Keratinocyte (primary cell): Measurements from ENCODE around the gene CDIPT. TPM values are rescaled to one million over a fixed set of nuclear protein-coding genes. Genes with fewer than 3 reads are reported as not detected.

Experiments used
- DNase-seq: peaks from one replicate; pipeline ENCODE4 v3.0.0-alpha.2; 2011; ENCODE audit warnings: low read depth, missing footprints, low spot score
- FAIRE-seq: peaks from 2 replicates; lab custom pipeline; 2011; peaks lifted over from hg19 to GRCh38; lab: Jason Lieb, UNC
- H2AFZ ChIP-seq: 2 replicates; pipeline ENCODE4 v1.6.0; 2012; ENCODE audit warnings: low read length, control low read depth, inconsistent platforms; ENCODE audit not compliant: control insufficient read depth
- H3K27ac ChIP-seq: 2 replicates; pipeline ENCODE4 v1.5.1; 2011; ENCODE audit warnings: low read length; ENCODE audit not compliant: control insufficient read depth, insufficient read depth
- H3K27me3 ChIP-seq: 3 replicates; pipeline ENCODE4 v1.6.0; 2011; ENCODE audit warnings: low read length; ENCODE audit not compliant: control insufficient read depth, insufficient read depth; ENCODE audit errors: extremely low read depth
- H3K36me3 ChIP-seq, 2 experiments: 2 replicates in 1 of 2; 3 replicates in 1 of 2; pipeline ENCODE4 v1.5.1; 2011; ENCODE audit warnings: low read length in 2 of 2, mild to moderate bottlenecking in 1 of 2; ENCODE audit not compliant: control insufficient read depth in 2 of 2, insufficient read depth in 2 of 2; ENCODE audit errors: extremely low read depth in 1 of 2
- H3K4me1 ChIP-seq: 3 replicates; pipeline ENCODE4 v1.5.1; 2011; ENCODE audit warnings: low read length; ENCODE audit not compliant: control insufficient read depth, insufficient read depth; ENCODE audit errors: extremely low read depth
- H3K4me2 ChIP-seq: 3 replicates; pipeline ENCODE4 v1.6.0; 2011; ENCODE audit warnings: low read depth, low read length; ENCODE audit not compliant: control insufficient read depth, insufficient read depth; ENCODE audit errors: extremely low read depth
- H3K4me3 ChIP-seq, 3 experiments: fragments of 200-600 bp in 1 of 3; sonication (generic) in 1 of 3; 2 replicates in 2 of 3; 3 replicates in 1 of 3; pipeline ENCODE4 v1.5.1; 2011 to 2016; ENCODE audit warnings: low read length in 3 of 3, mild to moderate bottlenecking in 3 of 3, control low read depth in 2 of 3, inconsistent platforms in 1 of 3, low read depth in 1 of 3, mixed read lengths in 1 of 3, mixed run types in 1 of 3, moderate library complexity in 1 of 3; ENCODE audit not compliant: control insufficient read depth in 2 of 3, insufficient read depth in 2 of 3; ENCODE audit errors: extremely low read depth in 1 of 3
- H3K79me2 ChIP-seq: 2 replicates; pipeline ENCODE4 v1.6.0; 2012; ENCODE audit warnings: low read length; ENCODE audit not compliant: control insufficient read depth, insufficient read depth
- H3K9ac ChIP-seq: 3 replicates; pipeline ENCODE4 v1.6.0; 2011; ENCODE audit warnings: low read length; ENCODE audit not compliant: control insufficient read depth, insufficient read depth; ENCODE audit errors: extremely low read depth
- H3K9me1 ChIP-seq: 3 replicates; pipeline ENCODE4 v1.6.0; 2011; ENCODE audit warnings: low read length; ENCODE audit not compliant: control insufficient read depth, insufficient read depth; ENCODE audit errors: extremely low read depth
- H3K9me3 ChIP-seq: 2 replicates; pipeline ENCODE4 v1.5.1; 2012; ENCODE audit warnings: low read depth, low read length; ENCODE audit not compliant: control insufficient read depth
- H4K20me1 ChIP-seq: 3 replicates; pipeline ENCODE4 v1.6.0; 2011; ENCODE audit warnings: low read length; ENCODE audit not compliant: control insufficient read depth, insufficient read depth; ENCODE audit errors: extremely low read depth
- EZH2 ChIP-seq: IDR thresholded peaks from one replicate; pipeline ENCODE4 v1.6.1; 2012; ENCODE audit warnings: inconsistent platforms, mild to moderate bottlenecking, low read length, moderate library complexity
- dilution Hi-C: fragments of 300-500 bp; cut with MboI; formaldehyde crosslinking; loops from one replicate; pipeline ENCODE4 v1.7.0; 2020; ENCODE audit warnings: low sequenced_read_pairs; ENCODE audit not compliant: extremely low pct_ligation_motif_present
- polyA plus RNA-seq, 5 experiments: library from polyadenylated mRNA; depleted of rRNA in 3 of 5; stranded (reverse) in 3 of 5; stranded (forward) in 1 of 5; unstranded in 1 of 5; fragments of >200 nt; gene quantifications; 1 replicate in 1 of 5; 2 replicates in 3 of 5; 3 replicates in 1 of 5; pipeline versions ENCODE4 v1.2.1 to v1.2.3, GENCODE V29; 2011 to 2012; ENCODE audit warnings: missing spikeins in 2 of 5, low read depth in 1 of 5, low replicate concordance in 1 of 5
- TF ChIP-seq, protein P1 (sequence below), 3 experiments: IDR thresholded peaks in 1 of 3; conservative IDR thresholded peaks in 1 of 3; optimal IDR thresholded peaks in 1 of 3; 2 replicates in 2 of 3; 3 replicates in 1 of 3; pipeline versions ENCODE3 to v1.5.1; 2011; ENCODE audit warnings: low read length in 3 of 3, mild to moderate bottlenecking in 3 of 3, moderate library complexity in 2 of 3, control low read depth in 1 of 3, inconsistent platforms in 1 of 3; ENCODE audit not compliant: insufficient read depth in 2 of 3; ENCODE audit errors: extremely low read depth in 1 of 3

The CDIPT gene
- polyA plus RNA-seq, 1 donor (not counting 4 experiments of a cell fraction or from before 2014, with no cell fraction given): 49.5 TPM

- dilution Hi-C loops: no loop called here
- Histone ChIP-seq H3K4me1 (peaks cover 37% of the 10 kb centered on the region), H3K36me3 (peaks cover 3 to 7% of the 10 kb centered on the region in 2 experiments), H3K4me2 (peak overlapping the region; percentile 84), H3K9me1 (peaks cover 2% of the 10 kb centered on the region), H3K79me2 (peaks cover 18% of the 10 kb centered on the region), H2AFZ (no peak overlapping the region), H3K9me3 (no peaks in the 10 kb centered on the region), H3K27ac (no peak overlapping the region), H3K9ac (no peak overlapping the region), H3K27me3 (peaks cover 15% of the 10 kb centered on the region), H4K20me1 (no peaks in the 10 kb centered on the region), H3K4me3 (no peak overlapping the region)
- FAIRE-seq (no peak), DNase-seq (no peak)
- TF ChIP-seq EZH2: no peak
- TF ChIP-seq, protein P1, sequence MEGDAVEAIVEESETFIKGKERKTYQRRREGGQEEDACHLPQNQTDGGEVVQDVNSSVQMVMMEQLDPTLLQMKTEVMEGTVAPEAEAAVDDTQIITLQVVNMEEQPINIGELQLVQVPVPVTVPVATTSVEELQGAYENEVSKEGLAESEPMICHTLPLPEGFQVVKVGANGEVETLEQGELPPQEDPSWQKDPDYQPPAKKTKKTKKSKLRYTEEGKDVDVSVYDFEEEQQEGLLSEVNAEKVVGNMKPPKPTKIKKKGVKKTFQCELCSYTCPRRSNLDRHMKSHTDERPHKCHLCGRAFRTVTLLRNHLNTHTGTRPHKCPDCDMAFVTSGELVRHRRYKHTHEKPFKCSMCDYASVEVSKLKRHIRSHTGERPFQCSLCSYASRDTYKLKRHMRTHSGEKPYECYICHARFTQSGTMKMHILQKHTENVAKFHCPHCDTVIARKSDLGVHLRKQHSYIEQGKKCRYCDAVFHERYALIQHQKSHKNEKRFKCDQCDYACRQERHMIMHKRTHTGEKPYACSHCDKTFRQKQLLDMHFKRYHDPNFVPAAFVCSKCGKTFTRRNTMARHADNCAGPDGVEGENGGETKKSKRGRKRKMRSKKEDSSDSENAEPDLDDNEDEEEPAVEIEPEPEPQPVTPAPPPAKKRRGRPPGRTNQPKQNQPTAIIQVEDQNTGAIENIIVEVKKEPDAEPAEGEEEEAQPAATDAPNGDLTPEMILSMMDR (optimal IDR thresholded peaks at IDR 0.05 in 1 of 3, IDR thresholded peaks at IDR 0.05 in 1 of 3, conservative IDR thresholded peaks at IDR 0.05 in 1 of 3; ENCODE audit: extremely low read depth in 1 of 3, insufficient read depth in 2 of 3, low read length in 3 of 3): no peak
Measured at GRCh38 chr16:29814592-29814991, 48.4 kb downstream of the CDIPT start.

- dilution Hi-C loops: no loop called here
- no peak for DNase-seq
- no peak overlapping the region for H2AFZ ChIP-seq
- no peak overlapping the region for H3K9ac ChIP-seq
- H3K79me2 ChIP-seq: peaks cover 20% of the 10 kb centered on the region
- TF ChIP-seq, protein P1 (optimal IDR thresholded peaks at IDR 0.05 in 1 of 3, IDR thresholded peaks at IDR 0.05 in 1 of 3, conservative IDR thresholded peaks at IDR 0.05 in 1 of 3; ENCODE audit: extremely low read depth in 1 of 3, insufficient read depth in 2 of 3, low read length in 3 of 3): no peak
- no peak for TF ChIP-seq EZH2
- H3K4me2 ChIP-seq: no peak overlapping the region
- H3K36me3 ChIP-seq: peaks cover 6 to 8% of the 10 kb centered on the region in 2 experiments
- no peaks in the 10 kb centered on the region for H3K9me3 ChIP-seq
- H3K4me3 ChIP-seq: no peak overlapping the region
- H3K9me1 ChIP-seq: peaks cover 2% of the 10 kb centered on the region
- H3K4me1 ChIP-seq: peaks cover 37% of the 10 kb centered on the region
- no peak overlapping the region for H3K27ac ChIP-seq
- FAIRE-seq: no peak
- H3K27me3 ChIP-seq: peaks cover 15% of the 10 kb centered on the region
- H4K20me1 ChIP-seq: no peaks in the 10 kb centered on the region
Measured at GRCh38 chr16:29813644-29814562, 49.1 kb downstream of the CDIPT start.
